ENCODE data around the gene OAS3. TPM values are rescaled to one million over a fixed set of nuclear protein-coding genes. Genes with fewer than 3 reads are reported as not detected.
A peak's percentile ranks its signal among the peaks of the same experiment; 100 is the strongest.
"Not testable (repeated sequence)": the region's sequence is repeated elsewhere in the genome, so short reads cannot be mapped to it uniquely, and the experiment has no call there.

The OAS3 gene
- total RNA-seq, 1 experiment from 2014 or later: 159 TPM

DNA sequence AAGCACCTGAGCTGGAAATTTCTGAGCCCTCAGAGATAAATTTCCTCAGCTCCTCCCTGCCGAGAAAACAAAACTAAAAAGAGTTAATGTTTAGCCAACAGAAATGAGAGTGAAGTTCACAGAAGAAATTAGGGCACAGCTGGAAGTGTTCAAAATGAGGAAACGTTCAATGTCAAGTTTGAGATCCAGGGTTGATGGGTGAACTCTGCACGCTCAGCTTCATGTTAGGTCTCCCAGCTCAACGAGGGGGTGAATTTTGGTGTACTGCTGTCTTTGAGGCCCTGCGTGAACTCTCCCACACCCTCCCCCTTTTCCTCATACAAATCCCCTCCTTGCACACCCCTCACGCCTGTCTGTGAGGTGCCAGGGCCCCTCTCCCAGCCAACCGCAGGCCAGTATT, 13.3 kb upstream of the OAS3 start:
- intact Hi-C loops (cut with micrococcal nuclease; ENCODE audit: unreplicated experiment): no loop called here

DNA sequence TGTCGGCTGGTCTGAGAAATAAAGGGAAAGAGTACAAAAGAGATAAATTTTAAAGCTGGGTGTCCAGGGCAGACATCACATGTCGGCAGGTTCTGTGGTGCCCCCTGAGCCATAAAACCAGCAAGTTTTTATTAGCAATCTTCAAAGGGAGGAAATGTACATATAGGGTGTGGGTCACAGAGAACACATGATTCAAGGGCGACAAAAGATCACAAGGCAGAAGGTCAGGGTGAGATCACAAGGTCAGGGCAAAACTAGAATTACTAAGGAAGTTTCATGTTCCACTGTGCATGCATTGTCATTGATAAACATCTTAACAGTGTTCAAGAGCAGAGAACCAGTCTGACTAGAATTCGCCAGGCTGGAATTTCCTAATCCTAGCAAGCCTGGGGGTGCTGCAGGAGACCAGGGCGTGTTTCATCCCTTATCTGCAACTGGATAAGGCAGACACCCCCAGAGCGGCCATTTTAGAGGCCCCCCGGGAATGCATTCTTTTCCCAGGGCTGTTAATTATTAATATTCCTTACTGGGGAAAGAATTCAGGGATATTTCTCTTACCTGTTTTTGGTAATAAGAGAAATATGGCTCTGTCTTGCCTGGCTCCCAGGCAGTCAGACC, 11.7 kb upstream of the OAS3 start:
- H3K4me3 Mint-ChIP-seq (ENCODE audit: low read depth, unreplicated experiment): peak overlapping the region; percentile 8
- H3K36me3 Mint-ChIP-seq (ENCODE audit: insufficient read depth, unreplicated experiment): peaks cover 14% of the 10 kb centered on the region
- peaks cover 33% of the 10 kb centered on the region for H3K4me1 Mint-ChIP-seq (ENCODE audit: low read depth, unreplicated experiment)
- BruUV-seq (replicated peaks); H3K27me3 Mint-ChIP-seq (ENCODE audit: unreplicated experiment); CTCF ChIA-PET; intact Hi-C loops (cut with micrococcal nuclease; ENCODE audit: unreplicated experiment); H3K9me3 Mint-ChIP-seq (ENCODE audit: low read depth, unreplicated experiment): not testable (repeated sequence)
- DNase-seq: peak; percentile 48
- peak overlapping the region; percentile 14 for H3K27ac Mint-ChIP-seq (ENCODE audit: unreplicated experiment)

More for the DNA sequence above, 13.3 kb upstream of the OAS3 start:
- Mint-ChIP-seq H3K27ac (ENCODE audit: unreplicated experiment) (peak overlapping the region; percentile 62), H3K4me3 (ENCODE audit: low read depth, unreplicated experiment) (peak overlapping the region; percentile 21), H3K27me3 (ENCODE audit: unreplicated experiment) (no peaks in the 10 kb centered on the region), H3K4me1 (ENCODE audit: low read depth, unreplicated experiment) (peaks cover 33% of the 10 kb centered on the region), H3K36me3 (ENCODE audit: insufficient read depth, unreplicated experiment) (peaks cover 8% of the 10 kb centered on the region), H3K9me3 (ENCODE audit: low read depth, unreplicated experiment) (peaks cover 3% of the 10 kb centered on the region)
- CTCF ChIA-PET: interaction anchor here (0.7 to 1.3 kb wide), 4 partner anchors 11 to 133 kb away, joined by 3 read pairs; no protein-coding TSS in a partner anchor
- TF ChIP-seq, protein P1, sequence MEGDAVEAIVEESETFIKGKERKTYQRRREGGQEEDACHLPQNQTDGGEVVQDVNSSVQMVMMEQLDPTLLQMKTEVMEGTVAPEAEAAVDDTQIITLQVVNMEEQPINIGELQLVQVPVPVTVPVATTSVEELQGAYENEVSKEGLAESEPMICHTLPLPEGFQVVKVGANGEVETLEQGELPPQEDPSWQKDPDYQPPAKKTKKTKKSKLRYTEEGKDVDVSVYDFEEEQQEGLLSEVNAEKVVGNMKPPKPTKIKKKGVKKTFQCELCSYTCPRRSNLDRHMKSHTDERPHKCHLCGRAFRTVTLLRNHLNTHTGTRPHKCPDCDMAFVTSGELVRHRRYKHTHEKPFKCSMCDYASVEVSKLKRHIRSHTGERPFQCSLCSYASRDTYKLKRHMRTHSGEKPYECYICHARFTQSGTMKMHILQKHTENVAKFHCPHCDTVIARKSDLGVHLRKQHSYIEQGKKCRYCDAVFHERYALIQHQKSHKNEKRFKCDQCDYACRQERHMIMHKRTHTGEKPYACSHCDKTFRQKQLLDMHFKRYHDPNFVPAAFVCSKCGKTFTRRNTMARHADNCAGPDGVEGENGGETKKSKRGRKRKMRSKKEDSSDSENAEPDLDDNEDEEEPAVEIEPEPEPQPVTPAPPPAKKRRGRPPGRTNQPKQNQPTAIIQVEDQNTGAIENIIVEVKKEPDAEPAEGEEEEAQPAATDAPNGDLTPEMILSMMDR (IDR thresholded peaks at IDR 0.05; ENCODE audit: unreplicated experiment): no peak
- BruUV-seq (replicated peaks): no TSS peak
- no peak for DNase-seq

DNA sequence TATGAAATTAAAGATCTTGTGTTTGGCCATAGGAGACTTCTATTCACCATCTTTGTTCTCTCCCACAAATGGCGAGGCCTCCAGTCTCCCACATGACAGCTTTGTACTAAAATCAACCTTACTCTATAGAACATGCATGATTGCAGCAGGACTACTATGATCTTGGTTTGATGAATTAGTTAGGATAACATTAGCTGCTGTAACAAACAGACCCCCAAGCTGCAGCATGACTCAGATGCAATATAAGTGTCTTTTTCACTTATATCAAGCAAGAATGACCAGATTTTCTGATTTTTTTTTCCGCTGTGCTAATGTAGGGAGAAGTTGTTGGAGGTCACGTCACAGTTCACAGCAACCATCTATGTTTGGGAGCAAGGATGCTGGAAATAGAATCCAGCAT, 10.8 kb upstream of the OAS3 start:
- Mint-ChIP-seq H3K4me3 (ENCODE audit: low read depth, unreplicated experiment) (no peak overlapping the region), H3K27me3 (ENCODE audit: unreplicated experiment) (no peaks in the 10 kb centered on the region), H3K9me3 (ENCODE audit: low read depth, unreplicated experiment) (peaks cover 3% of the 10 kb centered on the region), H3K4me1 (ENCODE audit: low read depth, unreplicated experiment) (peaks cover 36% of the 10 kb centered on the region), H3K27ac (ENCODE audit: unreplicated experiment) (no peak overlapping the region), H3K36me3 (ENCODE audit: insufficient read depth, unreplicated experiment) (peaks cover 14% of the 10 kb centered on the region)
- intact Hi-C loops (cut with micrococcal nuclease; ENCODE audit: unreplicated experiment): no loop called here
- CTCF ChIA-PET: no interaction called here
- TF ChIP-seq, protein P1 (IDR thresholded peaks at IDR 0.05; ENCODE audit: unreplicated experiment): no peak
- no TSS peak for BruUV-seq (replicated peaks)
- no peak for DNase-seq

DNA sequence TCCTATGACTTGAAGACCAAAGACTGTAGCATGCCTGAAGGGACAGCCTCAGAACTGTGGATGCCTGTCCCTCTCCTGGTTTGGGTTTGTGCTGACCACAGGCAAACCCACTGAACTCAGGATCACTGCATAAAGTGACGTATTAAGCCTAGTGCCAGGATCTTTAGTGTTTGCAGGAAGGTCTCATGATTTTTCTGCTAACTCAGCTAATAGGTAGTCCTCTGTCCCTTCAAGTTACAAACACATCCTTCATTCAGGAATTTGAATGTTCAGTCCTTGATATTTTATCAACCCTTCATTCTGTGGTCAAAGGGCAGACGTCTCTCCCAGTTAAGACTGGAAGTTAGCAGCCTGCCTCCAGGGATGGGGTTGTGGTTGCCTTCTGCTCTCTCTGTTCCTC, 10.3 kb upstream of the OAS3 start:
- Mint-ChIP-seq H3K4me3 (ENCODE audit: low read depth, unreplicated experiment) (no peak overlapping the region), H3K9me3 (ENCODE audit: low read depth, unreplicated experiment) (peaks cover 3% of the 10 kb centered on the region), H3K36me3 (ENCODE audit: insufficient read depth, unreplicated experiment) (peaks cover 14% of the 10 kb centered on the region), H3K27me3 (ENCODE audit: unreplicated experiment) (no peaks in the 10 kb centered on the region), H3K27ac (ENCODE audit: unreplicated experiment) (no peak overlapping the region), H3K4me1 (ENCODE audit: low read depth, unreplicated experiment) (peaks cover 40% of the 10 kb centered on the region)
- CTCF ChIA-PET: interaction anchor here (0.5 kb wide), 2 partner anchors 27 to 389 kb away, joined by 3 to 4 read pairs; no protein-coding TSS in a partner anchor
- TF ChIP-seq, protein P1 (IDR thresholded peaks at IDR 0.05; ENCODE audit: unreplicated experiment): no peak
- no TSS peak for BruUV-seq (replicated peaks)
- no peak for DNase-seq
- intact Hi-C loops (cut with micrococcal nuclease; ENCODE audit: unreplicated experiment): no loop called here

DNA sequence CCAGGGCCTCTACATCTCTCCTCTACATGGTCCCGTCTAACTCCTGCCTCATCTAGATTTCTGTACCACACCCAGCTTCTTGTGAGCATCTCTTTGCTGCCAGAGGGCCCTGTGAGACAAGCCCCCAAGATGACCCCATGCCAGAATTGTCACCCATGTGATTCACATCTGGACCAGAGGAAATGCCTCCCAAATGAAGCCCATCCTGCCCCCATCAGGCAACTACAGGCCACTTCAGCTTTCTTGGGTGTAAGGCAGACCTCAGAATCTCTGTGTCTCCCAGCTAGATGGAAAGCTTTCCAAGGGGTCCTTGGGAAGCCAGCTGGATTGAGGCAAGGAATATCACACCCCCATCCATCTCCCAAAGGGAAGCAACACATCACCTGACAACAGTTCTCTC, 9.3 kb upstream of the OAS3 start:
- no peak for DNase-seq
- Mint-ChIP-seq H3K27me3 (ENCODE audit: unreplicated experiment) (no peaks in the 10 kb centered on the region), H3K36me3 (ENCODE audit: insufficient read depth, unreplicated experiment) (peaks cover 14% of the 10 kb centered on the region), H3K4me3 (ENCODE audit: low read depth, unreplicated experiment) (no peak overlapping the region), H3K4me1 (ENCODE audit: low read depth, unreplicated experiment) (peaks cover 43% of the 10 kb centered on the region), H3K9me3 (ENCODE audit: low read depth, unreplicated experiment) (peaks cover 3% of the 10 kb centered on the region), H3K27ac (ENCODE audit: unreplicated experiment) (peak overlapping the region; percentile 48)
- TF ChIP-seq, protein P1 (IDR thresholded peaks at IDR 0.05; ENCODE audit: unreplicated experiment): no peak
- CTCF ChIA-PET: no interaction called here
- intact Hi-C loops (cut with micrococcal nuclease; ENCODE audit: unreplicated experiment): no loop called here
- BruUV-seq (replicated peaks): no TSS peak
